Subcutaneous abdominal adipose tissue (tissue), 5 donors: ENCODE measurements around the gene TOP3A.
A peak's percentile ranks its signal among the peaks of the same experiment; 100 is the strongest.

Experiments
- H3K27ac ChIP-seq: one replicate; pipeline ENCODE4 v1.7.0; 2013; ENCODE audit warnings: low read depth, mild to moderate bottlenecking, inconsistent platforms, low read length, moderate library complexity
- H3K27me3 ChIP-seq, 5 donors: one replicate each; pipeline ENCODE4 v1.7.0; 2013; ENCODE audit warnings: low read length in 5 of 5, inconsistent platforms in 1 of 5; ENCODE audit not compliant: control insufficient read depth in 5 of 5, insufficient read depth in 4 of 5
- H3K36me3 ChIP-seq, 5 donors: one replicate each; pipeline ENCODE4 v1.7.0; 2013; ENCODE audit warnings: low read length in 5 of 5; ENCODE audit not compliant: control insufficient read depth in 5 of 5, insufficient read depth in 5 of 5
- H3K4me1 ChIP-seq, 5 donors: one replicate each; pipeline ENCODE4 v1.7.0; 2013; ENCODE audit warnings: low read length in 5 of 5, mild to moderate bottlenecking in 3 of 5, moderate library complexity in 1 of 5; ENCODE audit not compliant: control insufficient read depth in 5 of 5, insufficient read depth in 5 of 5
- H3K4me3 ChIP-seq, 5 donors: one replicate each; pipeline ENCODE4 v1.7.0; 2013; ENCODE audit warnings: low read length in 5 of 5, low read depth in 1 of 5
- H3K9ac ChIP-seq, 5 donors: one replicate each; pipeline ENCODE4 v1.7.0; 2013; ENCODE audit warnings: low read length in 5 of 5, mild to moderate bottlenecking in 4 of 5, moderate library complexity in 3 of 5
- H3K9me3 ChIP-seq, 5 donors: one replicate each; pipeline ENCODE4 v1.7.0; 2013; ENCODE audit warnings: low read length in 5 of 5; ENCODE audit not compliant: control insufficient read depth in 5 of 5
- donor health status: healthy.
- donor health status: healthy.
- donor health status: healthy.
- donor health status: healthy.
- donor health status: healthy.

Gene TOP3A

DNA sequence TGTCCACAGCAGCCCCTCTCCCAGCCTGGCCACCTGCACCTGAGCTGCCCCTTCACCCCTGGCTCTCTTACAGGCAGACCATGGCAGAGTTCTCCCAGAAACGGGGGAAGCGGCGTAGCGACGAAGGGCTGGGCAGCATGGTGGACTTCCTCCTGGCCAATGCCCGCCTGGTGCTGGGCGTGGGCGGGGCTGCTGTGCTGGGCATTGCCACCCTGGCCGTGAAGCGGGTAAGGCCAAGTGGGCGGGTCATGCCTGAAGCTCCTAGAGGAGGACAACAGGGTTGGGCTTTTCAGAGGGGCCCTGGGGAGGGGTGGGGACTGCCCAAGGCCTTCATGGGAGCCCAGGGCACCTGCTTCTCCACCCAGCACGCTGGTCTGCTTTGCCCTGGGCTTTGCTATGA is 52.2 kb downstream of the TOP3A start:
- peaks cover 0 to 41% (median 37%) of the 10 kb centered on the region in 5 donors for H3K4me1 ChIP-seq
- H3K9ac ChIP-seq: peak overlapping the region in 1 of 5 donors; percentile 11
- H3K27ac ChIP-seq: no peak overlapping the region
- peaks cover 0 to 30% (median 29%) of the 10 kb centered on the region in 5 donors for H3K36me3 ChIP-seq
- H3K27me3 ChIP-seq: no peaks in the 10 kb centered on the region
- no peaks in the 10 kb centered on the region for H3K9me3 ChIP-seq
- no peak overlapping the region for H3K4me3 ChIP-seq

DNA sequence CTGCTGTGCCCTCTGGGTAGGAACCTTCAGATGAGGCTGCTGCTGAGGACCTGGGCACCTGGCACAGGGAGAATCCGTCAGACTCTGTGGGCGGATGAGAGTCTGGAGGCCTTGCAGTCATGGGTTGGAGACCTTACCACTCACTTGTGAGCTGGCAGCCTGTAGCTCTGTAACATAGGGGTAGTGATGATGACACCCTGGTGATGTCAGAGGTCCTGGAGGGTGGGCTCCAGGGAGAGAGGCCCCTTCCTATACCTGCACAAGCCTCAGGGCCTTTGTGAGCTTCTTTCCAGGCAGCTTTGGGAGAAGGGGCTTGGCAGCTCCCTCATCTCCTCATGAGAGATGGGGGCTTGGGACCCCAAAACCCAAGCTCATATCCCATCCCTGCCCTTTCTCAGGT is 52.7 kb downstream of the TOP3A start:
- no peak overlapping the region for H3K27ac ChIP-seq
- no peaks in the 10 kb centered on the region for H3K27me3 ChIP-seq
- no peaks in the 10 kb centered on the region for H3K9me3 ChIP-seq
- peaks cover under 1 to 46% (median 43%) of the 10 kb centered on the region in 5 donors for H3K4me1 ChIP-seq
- peak overlapping the region in 4 of 5 donors; percentile 25 to 90 (median 66) for H3K9ac ChIP-seq
- H3K36me3 ChIP-seq: peaks cover 0 to 30% (median 29%) of the 10 kb centered on the region in 5 donors
- H3K4me3 ChIP-seq: no peak overlapping the region

DNA sequence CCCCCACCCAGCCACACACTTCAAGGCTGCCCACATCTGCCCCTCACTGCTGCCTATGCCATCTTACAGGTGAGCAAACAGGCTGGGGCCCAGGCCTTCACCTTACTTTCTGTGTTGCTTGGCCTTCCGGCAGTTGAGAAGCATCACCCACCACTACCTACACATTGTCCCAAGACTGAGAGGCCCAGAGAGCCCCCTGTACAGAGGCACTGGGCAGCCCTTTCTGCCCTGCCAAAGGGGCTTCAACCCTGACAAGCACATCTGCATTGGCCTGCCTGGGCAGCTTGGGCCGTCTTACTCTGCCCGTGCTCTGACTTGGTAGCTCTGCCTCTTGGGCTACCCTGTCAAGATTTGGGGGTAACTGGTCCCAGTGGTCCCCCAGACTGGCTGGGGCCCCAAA is 53.1 kb downstream of the TOP3A start:
- H3K9me3 ChIP-seq: no peaks in the 10 kb centered on the region
- peak overlapping the region; percentile 45 to 90 (median 82) for H3K9ac ChIP-seq
- H3K4me1 ChIP-seq: peaks cover 4 to 51% (median 47%) of the 10 kb centered on the region in 5 donors
- peak overlapping the region in 4 of 5 donors; percentile 54 to 95 (median 84) for H3K4me3 ChIP-seq
- H3K27ac ChIP-seq: peak overlapping the region; percentile 93
- H3K36me3 ChIP-seq: peaks cover 0 to 32% (median 28%) of the 10 kb centered on the region in 5 donors
- no peaks in the 10 kb centered on the region for H3K27me3 ChIP-seq

DNA sequence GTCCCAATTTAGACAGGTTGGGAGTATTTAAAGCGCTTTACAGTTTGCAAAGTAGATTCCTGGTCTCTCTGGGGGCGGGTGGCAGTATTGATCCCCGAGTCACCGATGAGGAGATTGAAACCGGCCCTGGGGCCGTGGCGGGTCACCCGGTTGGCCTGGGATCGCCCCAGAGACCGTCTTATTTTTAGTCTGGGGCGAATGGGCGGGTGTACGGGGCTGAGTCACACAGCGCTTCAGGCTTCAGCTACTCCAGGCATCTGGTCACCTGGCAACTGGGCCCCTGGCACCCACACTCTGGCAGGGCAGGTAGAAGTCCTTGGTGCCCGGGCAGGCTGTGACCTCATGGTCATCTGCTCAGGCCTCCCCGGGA is 53.7 kb downstream of the TOP3A start:
- H3K27ac ChIP-seq: peak overlapping the region; percentile 93
- peaks cover 5 to 56% (median 52%) of the 10 kb centered on the region in 5 donors for H3K4me1 ChIP-seq

DNA sequence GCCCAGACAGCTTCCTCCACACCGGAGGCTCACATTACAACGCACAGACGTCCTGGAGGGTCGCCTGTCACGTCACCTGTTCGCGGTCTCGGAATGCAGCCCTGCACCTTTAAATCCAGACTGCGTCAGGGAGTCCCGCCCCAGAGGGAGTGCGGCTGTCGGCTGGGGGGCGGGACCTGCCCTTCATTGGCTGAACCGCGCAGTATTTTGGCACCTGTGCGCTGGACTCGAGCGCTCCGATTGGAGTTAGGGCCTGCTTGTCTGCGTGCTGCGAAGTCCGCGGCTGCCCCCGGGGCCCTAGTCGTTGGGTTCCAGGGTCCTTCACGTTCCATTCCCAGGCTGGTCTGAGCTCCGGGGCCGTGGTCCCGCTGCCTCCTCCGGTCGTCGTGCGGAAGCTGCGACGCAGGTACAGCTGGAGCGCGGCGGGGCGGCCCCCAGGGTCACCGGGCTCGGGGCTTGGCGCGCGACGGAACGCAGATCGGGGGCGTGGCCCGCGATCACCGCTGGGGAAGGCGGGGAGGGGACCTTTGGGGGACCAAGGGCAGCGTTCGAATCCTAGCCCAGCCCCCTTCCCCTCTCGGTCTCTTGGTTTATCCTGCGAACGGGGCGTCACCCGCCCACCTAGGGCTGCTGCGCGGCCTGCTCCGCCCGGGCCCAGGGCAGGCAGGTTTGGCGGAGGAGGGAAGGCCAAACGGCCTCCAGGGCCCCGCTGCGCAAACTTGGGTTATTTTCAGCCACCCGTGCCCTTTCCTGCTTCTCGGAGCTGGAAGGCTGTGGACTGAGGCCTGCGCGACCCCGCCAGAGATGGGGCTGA is 54.3 kb downstream of the TOP3A start, which contains the start of gene MIEF2:
MIEF2 (plus strand) TSS at position 331 of the 814 bp plus-strand sequence. CDS start 2,059 bp downstream, outside the sequence.
- Histone ChIP-seq H3K9ac (peak within 1 kb of the TSS; percentile 77 to 90 (median 87)), H3K9me3 (no peaks in the 10 kb centered on the region), H3K4me3 (peak within 1 kb of the TSS; percentile 74 to 95 (median 84)), H3K36me3 (peaks cover 0 to 42% (median 38%) of the 10 kb centered on the region in 5 donors), H3K4me1 (peaks cover 5 to 56% (median 52%) of the 10 kb centered on the region in 5 donors), H3K27me3 (no peaks in the 10 kb centered on the region), H3K27ac (peak within 1 kb of the TSS; percentile 93)

More for the DNA sequence above, 53.7 kb downstream of the TOP3A start:
- H3K4me3 ChIP-seq: peak overlapping the region; percentile 74 to 95 (median 84)
- H3K9ac ChIP-seq: peak overlapping the region; percentile 77 to 90 (median 87)
- H3K27me3 ChIP-seq: no peaks in the 10 kb centered on the region
- H3K36me3 ChIP-seq: peaks cover 0 to 38% (median 33%) of the 10 kb centered on the region in 5 donors
- no peaks in the 10 kb centered on the region for H3K9me3 ChIP-seq

DNA sequence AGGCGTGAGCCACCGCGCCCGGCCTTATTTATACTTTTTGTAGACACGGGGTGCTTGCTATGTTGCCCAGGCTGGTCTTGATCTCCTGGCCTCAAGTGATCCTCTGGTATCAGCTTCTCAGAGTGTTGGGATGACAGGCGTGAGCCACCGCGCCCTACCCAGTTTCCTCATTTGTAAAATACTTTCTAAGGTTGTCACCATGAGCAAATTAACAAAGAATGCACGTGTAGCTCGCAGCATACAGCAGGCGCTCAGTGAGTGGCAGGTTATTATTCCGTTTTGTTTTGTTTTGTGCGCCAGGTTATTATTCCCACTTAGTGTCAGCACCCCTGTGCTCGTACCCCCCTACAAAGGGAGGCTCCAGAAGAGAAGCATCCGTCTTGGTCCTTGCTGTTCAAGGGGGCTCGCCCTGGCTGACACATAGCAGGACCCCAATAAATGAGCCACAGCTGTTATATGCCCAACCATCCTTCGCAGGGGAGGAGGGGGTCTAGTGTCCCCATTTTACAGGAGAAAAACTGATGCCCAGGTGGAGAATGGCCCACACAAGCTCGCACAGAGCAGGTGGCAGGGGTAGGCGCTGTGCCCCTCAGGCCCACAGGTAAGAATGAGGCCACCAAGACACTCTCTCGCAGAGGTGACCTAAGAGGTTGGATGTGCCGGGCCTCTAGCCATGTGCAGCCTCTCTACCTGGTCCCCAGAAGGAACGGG is 55.0 kb downstream of the TOP3A start:
- H3K27ac ChIP-seq: peak overlapping the region; percentile 93
- H3K9me3 ChIP-seq: no peaks in the 10 kb centered on the region
- no peaks in the 10 kb centered on the region for H3K27me3 ChIP-seq
- H3K4me3 ChIP-seq: peak overlapping the region; percentile 58 to 95 (median 84)
- H3K36me3 ChIP-seq: peaks cover 0 to 41% (median 38%) of the 10 kb centered on the region in 5 donors
- H3K9ac ChIP-seq: peak overlapping the region in 1 of 5 donors; percentile 90
- peaks cover 5 to 56% (median 52%) of the 10 kb centered on the region in 5 donors for H3K4me1 ChIP-seq

DNA sequence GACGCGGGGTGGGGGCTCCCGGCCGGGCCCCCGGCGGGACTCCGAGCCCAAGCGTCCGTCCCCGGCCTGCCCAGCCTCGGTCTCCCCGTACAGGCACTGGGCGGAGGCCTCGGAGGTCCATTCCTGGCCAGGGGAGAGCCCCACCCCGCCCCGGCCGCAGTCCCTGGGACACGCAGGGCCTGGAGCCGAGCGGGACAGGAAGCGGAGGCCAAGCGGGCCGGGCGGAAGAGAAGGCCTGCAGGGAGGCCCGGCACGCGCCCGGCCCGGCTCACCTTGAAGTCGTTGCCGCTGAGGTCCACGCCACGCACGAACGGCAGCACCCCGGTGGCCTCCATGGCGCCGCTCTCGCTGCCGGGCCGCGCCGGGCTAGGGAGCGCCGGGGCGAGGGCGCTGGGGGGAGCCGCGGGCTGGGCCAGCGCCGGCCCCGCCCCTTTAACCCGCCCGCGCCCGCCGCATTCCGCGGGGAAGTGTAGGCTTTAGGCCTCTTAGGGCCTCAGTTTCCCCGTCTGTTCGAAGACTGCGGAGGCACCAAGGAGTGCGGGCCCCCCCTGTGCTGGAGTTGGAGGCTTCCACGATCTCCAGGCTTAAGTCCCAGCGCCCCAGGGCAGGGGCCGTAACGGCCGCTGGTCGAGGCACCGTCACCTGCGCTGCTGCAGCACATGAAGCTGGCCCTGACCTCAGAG is 56.3 kb downstream of the TOP3A start, which contains the start of gene FLII:
FLII (minus strand) TSS at position 383 of the 683 bp plus-strand sequence; CDS start at position 335, 48 bp downstream.
- Histone ChIP-seq H3K27ac (peak within 1 kb of the TSS; percentile 96), H3K9ac (peak within 1 kb of the TSS; percentile 81 to 95 (median 90)), H3K9me3 (no peaks in the 10 kb centered on the region), H3K27me3 (no peaks in the 10 kb centered on the region), H3K36me3 (peaks cover 0 to 41% (median 38%) of the 10 kb centered on the region in 5 donors), H3K4me1 (peaks cover 5 to 56% (median 52%) of the 10 kb centered on the region in 5 donors), H3K4me3 (peak within 1 kb of the TSS; percentile 73 to 92 (median 86))

DNA sequence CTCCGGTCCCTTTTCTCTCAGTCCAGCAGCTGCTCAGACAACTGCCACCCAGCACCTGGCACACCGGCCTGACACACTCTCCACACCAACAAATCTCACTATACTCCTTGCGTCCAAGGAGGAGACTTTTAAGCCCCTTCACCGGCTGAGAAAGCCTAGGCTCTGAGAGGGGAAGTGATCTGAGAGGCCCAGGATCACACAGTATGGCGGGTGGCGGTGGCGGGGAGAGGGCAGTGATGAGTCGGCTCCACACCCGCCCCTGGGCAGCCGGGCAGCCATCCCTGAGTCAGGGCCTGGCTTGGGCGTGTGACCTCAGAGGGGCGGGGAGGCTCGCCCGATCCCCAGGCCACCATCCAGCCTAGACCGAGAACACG is 56.8 kb downstream of the TOP3A start:
- H3K4me1 ChIP-seq: peaks cover 5 to 55% (median 52%) of the 10 kb centered on the region in 5 donors
- H3K4me3 ChIP-seq: peak overlapping the region; percentile 73 to 92 (median 86)
- H3K9me3 ChIP-seq: no peaks in the 10 kb centered on the region
- H3K36me3 ChIP-seq: peaks cover 0 to 41% (median 38%) of the 10 kb centered on the region in 5 donors
- H3K27me3 ChIP-seq: no peaks in the 10 kb centered on the region
- peak overlapping the region; percentile 96 for H3K27ac ChIP-seq
- peak overlapping the region; percentile 81 to 95 (median 90) for H3K9ac ChIP-seq

DNA sequence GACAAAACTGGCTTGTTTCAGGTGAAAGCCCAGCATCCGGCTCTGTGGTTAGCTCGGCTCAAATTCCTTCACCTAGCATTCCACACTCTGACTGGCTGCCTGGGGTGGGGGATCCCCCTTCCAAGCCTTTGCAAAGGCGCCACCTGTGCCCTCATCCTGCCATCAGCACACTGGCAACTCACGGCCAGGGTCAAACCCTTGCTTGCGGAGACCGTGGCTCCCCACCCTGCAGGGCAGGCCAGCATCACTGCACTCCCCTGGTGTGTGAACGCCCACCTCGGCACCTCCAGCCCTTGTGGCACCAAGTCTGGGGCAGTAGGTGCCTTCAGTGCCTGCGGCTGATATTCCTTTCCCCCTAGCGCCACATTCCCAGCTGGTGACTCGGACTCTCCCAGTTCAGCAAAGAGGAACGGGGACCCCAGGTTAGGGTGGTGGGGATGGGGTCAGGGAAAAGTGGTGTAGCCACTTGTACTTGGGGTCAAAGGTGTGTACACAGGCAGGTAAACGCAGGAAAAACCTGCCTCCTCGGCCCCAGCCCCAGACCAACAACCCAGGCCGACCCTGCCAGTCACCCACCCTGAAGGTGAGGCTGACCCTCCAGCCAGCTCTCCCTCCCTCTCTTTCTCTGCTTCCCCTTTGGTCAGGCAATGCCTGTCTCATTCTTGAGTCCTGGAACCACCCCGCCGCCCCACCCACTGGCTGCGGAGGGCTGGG is 57.4 kb downstream of the TOP3A start:
- H3K4me1 ChIP-seq: peaks cover 5 to 50% (median 47%) of the 10 kb centered on the region in 5 donors

More for the DNA sequence above, 57.4 kb downstream of the TOP3A start:
- H3K27me3 ChIP-seq: no peaks in the 10 kb centered on the region
- H3K27ac ChIP-seq: peak overlapping the region; percentile 96
- peaks cover 0 to 44% (median 42%) of the 10 kb centered on the region in 5 donors for H3K36me3 ChIP-seq
- peak overlapping the region; percentile 73 to 92 (median 86) for H3K4me3 ChIP-seq
- peak overlapping the region; percentile 81 to 95 (median 90) for H3K9ac ChIP-seq
- H3K9me3 ChIP-seq: no peaks in the 10 kb centered on the region
